Measurements from ENCODE around the gene CARD11.

DNA sequence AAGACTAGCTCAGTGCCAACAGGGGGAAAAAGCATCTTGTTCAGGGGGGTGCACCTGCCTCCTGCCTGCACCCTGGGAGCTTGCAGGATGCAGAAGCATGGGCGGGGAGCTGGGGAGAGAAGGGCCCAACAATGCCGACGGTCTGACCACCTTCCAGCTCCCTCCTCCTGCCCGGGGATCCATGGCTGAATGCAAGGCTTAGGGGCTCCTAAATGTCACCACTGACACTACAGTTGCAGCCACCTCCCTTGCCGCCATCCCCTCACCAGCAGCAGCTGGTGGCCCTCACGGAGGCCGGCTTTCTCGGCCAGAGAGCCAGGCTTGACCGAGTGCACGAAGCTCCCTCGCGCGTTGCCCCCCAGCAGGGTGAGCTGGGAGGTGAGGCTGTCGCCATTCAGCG is 120.8 kb downstream of the CARD11 start:
- TF ChIP-seq MAZ (IDR thresholded peaks at IDR 0.05; ENCODE audit: borderline replicate concordance, low read depth, low read length), result no peak
- TF ChIP-seq, protein P1, sequence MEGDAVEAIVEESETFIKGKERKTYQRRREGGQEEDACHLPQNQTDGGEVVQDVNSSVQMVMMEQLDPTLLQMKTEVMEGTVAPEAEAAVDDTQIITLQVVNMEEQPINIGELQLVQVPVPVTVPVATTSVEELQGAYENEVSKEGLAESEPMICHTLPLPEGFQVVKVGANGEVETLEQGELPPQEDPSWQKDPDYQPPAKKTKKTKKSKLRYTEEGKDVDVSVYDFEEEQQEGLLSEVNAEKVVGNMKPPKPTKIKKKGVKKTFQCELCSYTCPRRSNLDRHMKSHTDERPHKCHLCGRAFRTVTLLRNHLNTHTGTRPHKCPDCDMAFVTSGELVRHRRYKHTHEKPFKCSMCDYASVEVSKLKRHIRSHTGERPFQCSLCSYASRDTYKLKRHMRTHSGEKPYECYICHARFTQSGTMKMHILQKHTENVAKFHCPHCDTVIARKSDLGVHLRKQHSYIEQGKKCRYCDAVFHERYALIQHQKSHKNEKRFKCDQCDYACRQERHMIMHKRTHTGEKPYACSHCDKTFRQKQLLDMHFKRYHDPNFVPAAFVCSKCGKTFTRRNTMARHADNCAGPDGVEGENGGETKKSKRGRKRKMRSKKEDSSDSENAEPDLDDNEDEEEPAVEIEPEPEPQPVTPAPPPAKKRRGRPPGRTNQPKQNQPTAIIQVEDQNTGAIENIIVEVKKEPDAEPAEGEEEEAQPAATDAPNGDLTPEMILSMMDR (conservative IDR thresholded peaks at IDR 0.05; ENCODE audit: low read depth, low read length), result no peak
- no peak for TF ChIP-seq CHD1 (IDR thresholded peaks at IDR 0.05; ENCODE audit: low read depth, low read length)
- no peak for TF ChIP-seq POLR2A (IDR thresholded peaks at IDR 0.05; ENCODE audit: low read depth, low read length)
- TF ChIP-seq, protein P2, sequence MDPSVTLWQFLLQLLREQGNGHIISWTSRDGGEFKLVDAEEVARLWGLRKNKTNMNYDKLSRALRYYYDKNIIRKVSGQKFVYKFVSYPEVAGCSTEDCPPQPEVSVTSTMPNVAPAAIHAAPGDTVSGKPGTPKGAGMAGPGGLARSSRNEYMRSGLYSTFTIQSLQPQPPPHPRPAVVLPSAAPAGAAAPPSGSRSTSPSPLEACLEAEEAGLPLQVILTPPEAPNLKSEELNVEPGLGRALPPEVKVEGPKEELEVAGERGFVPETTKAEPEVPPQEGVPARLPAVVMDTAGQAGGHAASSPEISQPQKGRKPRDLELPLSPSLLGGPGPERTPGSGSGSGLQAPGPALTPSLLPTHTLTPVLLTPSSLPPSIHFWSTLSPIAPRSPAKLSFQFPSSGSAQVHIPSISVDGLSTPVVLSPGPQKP (IDR thresholded peaks at IDR 0.05; ENCODE audit: borderline replicate concordance, low read depth, low read length), result no peak
- no peak for TF ChIP-seq RFX5 (IDR thresholded peaks at IDR 0.05; ENCODE audit: low read depth, low read length)

All from IMR-90 (cell line).